Measurements from ENCODE around the gene TMEM184B. TPM values are rescaled to one million over a fixed set of nuclear protein-coding genes. Genes with fewer than 3 reads are reported as not detected.
A peak's percentile ranks its signal among the peaks of the same experiment; 100 is the strongest.

TMEM184B gene
- total and polyA plus RNA-seq, 2 of the 8 experiments (the other 6 are each of a cell fraction or from before 2014, with no cell fraction given), result 41.6 to 81.0 TPM

DNA sequence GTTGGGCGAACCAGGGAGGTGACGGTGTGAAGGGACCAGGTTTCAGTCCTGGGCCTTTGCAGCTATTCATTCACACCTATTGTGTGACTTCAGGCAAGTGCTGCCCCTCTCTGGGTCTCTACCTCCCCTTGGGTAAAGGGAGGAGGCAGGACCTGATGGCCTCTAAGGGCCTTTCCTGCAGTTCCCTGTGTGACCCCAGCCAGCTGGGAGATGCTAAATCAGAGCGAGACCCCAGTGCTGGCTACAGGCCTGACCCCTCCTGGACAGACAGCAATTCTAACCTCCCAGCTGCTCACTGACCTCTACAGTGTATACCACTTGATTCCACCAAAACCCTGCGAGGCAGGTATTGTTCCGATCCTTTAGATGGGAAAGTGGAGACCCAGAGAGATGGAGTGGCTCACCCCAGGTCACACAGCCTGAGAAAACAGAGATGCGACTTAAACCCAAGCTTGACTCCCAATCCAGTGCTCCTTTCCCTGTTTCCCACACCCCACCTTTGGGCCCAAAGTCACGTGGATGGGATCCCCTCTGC, 64.8 kb downstream of the TMEM184B start:
- H3K4me1 ChIP-seq (replicated peaks in 1 of 4; ENCODE audit: control insufficient read depth in 3 of 4, insufficient read depth in 4 of 4, low read length in 3 of 4), result peaks cover 0 to 10% (median 2%) of the 10 kb centered on the region in 4 experiments; a peak in 5 of 7 replicates
- peak overlapping the region; percentile 17; the same call in 1 of the 2 replicates for H2BK12ac ChIP-seq (ENCODE audit: low read depth, low read length)
- H3K27me3 ChIP-seq (replicated peaks in 1 of 4; ENCODE audit: control insufficient read depth in 3 of 4, extremely low read depth in 1 of 4, insufficient read depth in 3 of 4, low read length in 3 of 4), result peaks cover 0 to 4% (median 3%) of the 10 kb centered on the region in 4 experiments; a peak in 5 of 7 replicates
- no peak overlapping the region for H3K4me2 ChIP-seq (ENCODE audit: insufficient read depth in 1 of 2, low read depth in 2 of 2, low read length in 2 of 2)
- H2BK15ac ChIP-seq (ENCODE audit: low read length), result no peak overlapping the region
- peaks cover 3% of the 10 kb centered on the region; the same call in 1 of the 2 replicates for H3K79me1 ChIP-seq (ENCODE audit: low read depth, low read length)
- no peak for DNase-seq (ENCODE audit: low read depth in 1 of 2, low spot score in 2 of 2)
- peaks cover 7 to 19% of the 10 kb centered on the region in 2 experiments for H4K20me1 ChIP-seq (replicated peaks in 1 of 2; ENCODE audit: control insufficient read depth in 1 of 2, insufficient read depth in 2 of 2, low read length in 2 of 2)
- H3K23me2 ChIP-seq (ENCODE audit: low read depth, low read length), result peaks cover 6% of the 10 kb centered on the region
- no peak for TF ChIP-seq CBX5 (IDR thresholded peaks at IDR 0.05; ENCODE audit: low read depth, low read length)
- no peak for TF ChIP-seq TAF1 (IDR thresholded peaks at IDR 0.05; ENCODE audit: low read depth, low read length)
- TF ChIP-seq CTBP2 (IDR thresholded peaks at IDR 0.05; ENCODE audit: borderline replicate concordance, insufficient read depth, insufficient read length, low read length), result no peak
- TF ChIP-seq ZNF274 (IDR thresholded peaks at IDR 0.05; ENCODE audit: borderline replicate concordance, extremely low read depth, low read length), result no peak
- no peak for TF ChIP-seq TAF7 (optimal IDR thresholded peaks at IDR 0.05; ENCODE audit: borderline replicate concordance, low read depth, low read length)
- no peak for TF ChIP-seq SP4 (IDR thresholded peaks at IDR 0.05; ENCODE audit: low read length)
- no peak for TF ChIP-seq PHF8 (conservative IDR thresholded peaks at IDR 0.05; ENCODE audit: low read depth, low read length)
- TF ChIP-seq FOSL1 (IDR thresholded peaks at IDR 0.05; ENCODE audit: insufficient read depth, low read depth, low read length), result no peak
- TF ChIP-seq TCF12 (IDR thresholded peaks at IDR 0.05; ENCODE audit: low read depth, low read length), result no peak
- no peak for TF ChIP-seq POU5F1 (IDR thresholded peaks at IDR 0.05; ENCODE audit: low read depth, low read length)
- no peak for TF ChIP-seq E2F6 (IDR thresholded peaks at IDR 0.05)
- no peak for TF ChIP-seq RXRA (IDR thresholded peaks at IDR 0.05; ENCODE audit: insufficient read depth, low read depth, low read length)
- WGBS, 2 experiments (ENCODE audit: extremely low coverage in 1 of 2, insufficient coverage in 1 of 2, insufficient read length in 1 of 2, insufficient replicate concordance in 2 of 2, low coverage in 1 of 2, low lambda C conversion rate in 2 of 2, missing lambda C conversion rate in 1 of 2), result 91% methylated on average over 7 of the region's 7 CpGs; no CpG with 5 or more reads in 1 of the 2 experiments
- H4K91ac ChIP-seq (replicated peaks; ENCODE audit: insufficient read length, low read length), result no peak overlapping the region
- no peak overlapping the region for H3K56ac ChIP-seq (replicated peaks; ENCODE audit: insufficient read length, low read depth, low read length)
- H3K23ac ChIP-seq (ENCODE audit: insufficient read length), result no peak overlapping the region
- no peak overlapping the region for H4K5ac ChIP-seq (ENCODE audit: insufficient read length, low read depth, low read length)
- no peaks in the 10 kb centered on the region for H3K9me3 ChIP-seq (ENCODE audit: insufficient read depth in 2 of 2, low read depth in 1 of 2, low read length in 1 of 2)
- FAIRE-seq, result no peak
- H2BK20ac ChIP-seq (ENCODE audit: low read length), result no peak overlapping the region
- no peak overlapping the region for H2AK5ac ChIP-seq (ENCODE audit: low read depth, low read length)
- H2BK120ac ChIP-seq (replicated peaks; ENCODE audit: low read depth, low read length), result no peak overlapping the region
- peaks cover 2 to 21% of the 10 kb centered on the region in 2 experiments; a peak in 2 of 4 replicates for H3K79me2 ChIP-seq (ENCODE audit: control insufficient read depth in 1 of 2, insufficient read depth in 2 of 2, low read length in 2 of 2)
- H2BK5ac ChIP-seq (ENCODE audit: low read depth, low read length), result no peak overlapping the region
- H3K27ac ChIP-seq (ENCODE audit: low read depth, low read length), result no peak overlapping the region
- H3K9ac ChIP-seq (replicated peaks in 1 of 4; ENCODE audit: extremely low read depth in 1 of 4, low read depth in 3 of 4, low read length in 3 of 4), result no peak overlapping the region
- H2AFZ ChIP-seq (ENCODE audit: low read length), result no peak overlapping the region
- no peak overlapping the region for H4K8ac ChIP-seq (ENCODE audit: extremely low read depth, insufficient read depth, low read length)
- H3K4ac ChIP-seq (replicated peaks; ENCODE audit: insufficient read length, low read depth, low read length), result no peak overlapping the region
- no peak overlapping the region for H3K18ac ChIP-seq (ENCODE audit: extremely low read depth, low read length)
- no peak overlapping the region for H3K14ac ChIP-seq (ENCODE audit: insufficient read length)
- no peak overlapping the region for H3K4me3 ChIP-seq (ENCODE audit: extremely low read depth in 1 of 4, insufficient read depth in 2 of 4, low read depth in 3 of 4, low read length in 4 of 4)
- ChIA-PET CTCF (ENCODE audit: partially characterized antibody) (interaction anchor here (0.8 to 2.0 kb wide), 5 partner anchors 16 to 158 kb away, joined by 3 to 6 read pairs (median 3); no protein-coding TSS in a partner anchor), POLR2A (ENCODE audit: partially characterized antibody) (interaction anchor here (2.1 kb wide), 1 partner anchor 17 kb away, joined by 6 read pairs; no protein-coding TSS in a partner anchor)
- H3K36me3 ChIP-seq (ENCODE audit: control insufficient read depth in 2 of 4, insufficient read depth in 4 of 4, low read length in 3 of 4), result no peaks in the 10 kb centered on the region
